Measurements from ENCODE around the gene CD200R1L.
A peak's percentile ranks its signal among the peaks of the same experiment; 100 is the strongest.

Gene CD200R1L

DNA sequence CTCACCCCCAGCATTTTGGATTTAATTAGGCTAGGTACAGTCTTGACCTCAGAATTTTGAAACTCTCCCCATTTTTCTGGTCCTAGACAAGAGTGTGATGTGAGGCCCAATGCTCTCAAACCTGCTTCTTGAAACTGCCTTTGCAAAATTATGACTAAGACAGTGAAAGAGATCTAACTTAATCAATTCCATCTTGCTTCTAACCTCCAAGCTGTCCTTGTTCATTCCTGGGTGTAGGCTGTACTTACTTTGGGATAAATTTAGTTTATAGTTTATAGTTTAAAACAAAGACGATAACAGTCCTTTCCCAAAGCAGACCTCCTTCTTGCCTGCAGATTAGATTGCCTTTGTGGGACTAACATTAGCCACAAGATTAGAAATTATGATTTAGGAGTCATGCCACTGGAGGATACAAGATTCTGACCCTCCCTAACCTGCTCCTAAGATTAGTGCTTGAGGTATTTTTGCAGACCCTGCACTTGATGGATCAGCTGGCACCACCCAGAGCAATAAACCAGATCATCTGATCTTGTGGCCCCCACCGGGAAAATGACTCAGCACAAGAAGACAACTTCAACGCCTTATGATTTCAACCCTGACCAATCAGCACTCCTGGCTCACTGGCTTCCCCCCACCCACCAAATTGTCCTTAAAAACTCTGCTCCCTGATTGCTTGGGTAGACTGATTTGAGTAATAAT lies 59.6 kb downstream of the CD200R1L start:
- no peak for DNase-seq

DNA sequence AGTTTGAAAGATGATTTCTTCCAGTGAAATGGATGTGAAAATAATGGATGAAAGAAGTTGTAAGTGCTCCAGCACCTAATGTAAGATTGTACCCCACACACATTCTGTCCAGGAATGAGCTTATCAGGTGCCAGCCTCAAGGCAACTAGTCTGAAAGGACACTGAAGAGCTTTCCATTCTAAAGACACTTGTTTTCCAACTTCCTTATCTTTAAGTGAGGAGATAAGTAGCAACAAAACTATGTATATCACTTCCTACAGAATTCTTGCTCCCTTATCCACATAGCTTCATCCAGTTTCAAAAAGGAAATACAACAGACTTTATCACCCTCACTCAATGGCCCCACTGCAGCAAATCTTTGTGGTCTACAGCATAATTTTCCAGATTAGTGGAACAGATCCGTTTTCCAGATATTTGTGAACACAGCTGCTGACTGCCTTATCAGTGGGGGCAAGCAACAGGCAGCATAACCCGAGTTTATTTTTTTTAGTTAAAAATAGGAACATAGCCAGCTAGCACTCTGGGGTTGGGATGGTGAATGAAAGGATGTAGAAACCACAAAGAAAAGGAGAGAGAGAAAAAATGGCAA lies 60.6 kb downstream of the CD200R1L start:
- DNase-seq = no peak

DNA sequence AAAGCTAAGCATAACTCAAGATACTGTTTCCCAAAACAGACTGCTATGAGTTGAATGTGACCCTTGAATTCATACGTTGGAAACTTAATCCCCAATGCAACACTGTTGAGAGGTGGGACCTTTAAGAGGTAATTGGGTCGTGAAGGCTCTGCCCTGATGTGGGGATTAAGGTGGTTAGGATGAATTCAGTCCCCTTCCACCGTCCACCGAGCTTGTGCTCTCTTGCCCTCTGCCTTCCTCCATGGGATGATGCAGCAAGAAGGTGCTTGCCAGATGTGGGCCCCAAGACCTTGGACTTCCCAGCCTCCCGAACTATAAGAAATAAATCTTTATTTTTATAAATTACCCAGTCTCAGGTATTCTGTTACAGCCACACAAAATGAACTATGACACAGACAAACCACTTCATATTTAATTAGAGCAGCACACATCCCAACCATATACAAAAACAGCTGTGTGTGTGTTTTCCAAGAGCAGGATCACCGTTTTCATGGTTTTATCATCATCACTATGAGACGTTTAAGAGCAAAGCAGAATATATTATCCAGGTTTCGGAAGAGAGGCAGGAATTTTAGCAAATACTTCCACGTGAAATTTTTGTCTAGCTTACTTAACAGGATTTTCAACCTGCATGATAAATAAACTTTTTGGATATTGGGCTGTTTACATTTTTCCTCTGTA lies 61.2 kb downstream of the CD200R1L start:
- DNase-seq = no peak

DNA sequence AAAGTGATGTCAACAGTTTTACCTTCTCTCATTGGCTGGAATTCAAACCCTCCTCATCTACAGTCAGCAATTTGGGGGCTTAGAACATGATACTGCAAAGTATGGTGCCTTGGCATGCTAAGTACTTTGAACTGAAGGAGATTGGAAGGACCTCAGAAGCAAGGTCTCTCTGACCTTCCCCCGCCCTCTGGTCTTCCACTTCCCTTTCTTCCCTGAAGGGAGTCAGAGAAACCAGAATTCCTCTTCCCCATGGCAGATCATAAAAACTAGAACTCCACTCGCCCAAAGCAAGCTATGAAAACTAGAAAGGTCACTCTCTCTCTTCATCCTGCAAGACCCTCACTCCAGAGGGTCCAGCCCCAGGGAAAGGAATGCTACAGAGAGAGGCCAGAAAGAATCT lies 64.2 kb downstream of the CD200R1L start:
- no peak for DNase-seq

DNA sequence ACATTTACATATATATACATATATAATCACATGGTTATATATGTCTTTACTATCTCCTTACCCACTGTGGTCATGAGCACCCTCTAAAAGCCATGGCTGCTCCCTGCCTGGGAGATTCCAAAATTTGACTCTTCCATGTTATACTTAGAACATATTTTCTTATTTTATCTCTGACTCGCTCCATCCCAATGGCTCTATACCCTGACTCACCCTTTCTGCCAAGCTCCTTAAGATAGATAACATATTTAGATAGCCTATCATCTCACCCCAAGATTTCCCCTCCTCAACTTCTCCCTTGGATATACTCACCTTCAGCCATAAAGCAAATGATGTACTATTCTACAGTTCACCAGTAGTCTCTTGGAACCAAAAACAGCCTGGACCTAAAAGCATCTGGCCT lies 65.1 kb downstream of the CD200R1L start:
- DNase-seq = no peak

DNA sequence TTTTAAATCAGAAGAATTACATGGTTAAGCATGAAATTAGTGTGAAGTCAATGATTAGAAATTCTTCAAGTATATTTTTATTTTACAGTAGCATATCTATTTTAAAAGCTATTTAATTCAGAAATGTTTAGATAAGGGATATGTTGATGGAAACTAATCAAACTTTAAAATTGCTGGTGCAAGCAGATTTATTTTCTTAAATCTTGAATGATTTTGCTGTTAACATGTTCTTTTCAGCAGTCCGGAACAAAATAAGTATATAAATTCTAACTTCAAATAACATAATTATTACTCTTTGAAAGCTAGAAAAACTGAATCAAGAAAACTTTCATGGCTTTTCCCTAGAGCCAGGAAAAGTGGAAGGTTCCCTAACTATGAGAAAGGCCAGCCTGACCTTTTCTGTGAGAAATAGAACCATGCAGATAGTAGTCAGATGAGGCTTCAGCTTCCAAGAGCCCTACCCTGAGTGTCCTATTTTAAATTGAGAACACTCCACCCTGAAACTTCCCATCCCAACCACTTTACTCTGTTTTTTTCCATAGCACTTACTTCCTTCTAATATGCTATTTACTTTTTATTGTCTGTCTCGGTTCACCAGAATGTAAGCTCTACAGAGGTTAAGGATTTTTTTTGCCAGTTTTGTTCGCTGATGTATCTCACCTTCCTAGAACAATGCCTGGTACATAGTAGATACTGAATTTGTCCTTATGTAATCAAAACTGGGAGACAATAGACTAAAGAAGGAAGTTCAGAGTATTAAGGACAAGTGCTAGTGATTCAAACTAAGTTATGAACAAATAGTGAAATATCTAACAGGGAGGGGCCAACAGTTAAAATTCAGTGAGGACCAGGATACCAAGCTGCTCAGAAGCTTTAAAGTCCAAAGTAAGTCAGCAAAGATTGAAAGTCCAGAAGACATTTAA lies 66.8 kb downstream of the CD200R1L start:
- peak; percentile 41 to 45 for DNase-seq

DNA sequence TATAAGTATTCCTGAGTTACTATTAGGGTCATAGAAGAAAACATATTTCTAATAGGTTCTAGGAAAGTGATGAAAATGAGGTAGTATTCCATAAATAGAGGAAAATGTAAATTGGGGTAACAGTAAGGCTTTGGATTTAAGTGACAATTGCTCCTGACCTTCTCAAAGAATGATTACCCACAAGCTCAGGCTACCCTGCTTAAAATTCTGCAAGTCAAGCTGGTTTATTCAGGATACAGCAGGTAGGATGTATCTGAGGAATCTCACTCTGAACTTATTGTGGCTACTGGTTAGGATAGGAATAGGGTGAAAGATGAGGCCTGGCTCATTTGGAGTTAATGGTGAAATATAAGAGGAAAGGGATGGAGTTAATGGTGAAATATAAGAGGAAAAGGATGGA lies 67.7 kb downstream of the CD200R1L start:
- DNase-seq = no peak

DNA sequence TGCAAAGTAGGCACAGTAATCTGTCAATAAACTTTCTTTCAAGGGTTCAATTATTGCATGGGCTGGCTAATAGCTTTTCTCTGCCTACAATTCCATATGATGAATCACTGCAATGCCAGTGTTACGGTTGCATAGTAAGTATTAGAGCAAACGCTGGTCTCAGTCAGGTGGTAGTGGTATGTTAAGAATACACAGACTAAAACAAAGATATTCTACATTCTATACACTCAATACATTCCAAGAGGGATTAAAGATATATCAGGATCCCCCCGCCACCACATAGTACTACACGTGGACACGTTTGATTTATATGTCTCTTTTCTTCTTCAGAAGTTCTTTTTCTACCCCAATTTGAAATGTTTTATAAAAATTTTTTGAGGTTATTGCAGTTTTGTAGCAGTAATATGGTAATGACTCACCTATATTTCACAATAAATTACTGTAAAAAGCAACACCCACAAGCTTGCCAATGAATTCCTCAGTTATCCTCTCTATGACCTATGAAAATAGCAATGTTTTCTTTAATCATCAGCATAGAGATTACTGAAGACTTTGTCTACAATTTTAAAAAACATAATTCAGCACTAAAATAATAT lies 68.2 kb downstream of the CD200R1L start:
- DNase-seq = peak; percentile 51 to 55

DNA sequence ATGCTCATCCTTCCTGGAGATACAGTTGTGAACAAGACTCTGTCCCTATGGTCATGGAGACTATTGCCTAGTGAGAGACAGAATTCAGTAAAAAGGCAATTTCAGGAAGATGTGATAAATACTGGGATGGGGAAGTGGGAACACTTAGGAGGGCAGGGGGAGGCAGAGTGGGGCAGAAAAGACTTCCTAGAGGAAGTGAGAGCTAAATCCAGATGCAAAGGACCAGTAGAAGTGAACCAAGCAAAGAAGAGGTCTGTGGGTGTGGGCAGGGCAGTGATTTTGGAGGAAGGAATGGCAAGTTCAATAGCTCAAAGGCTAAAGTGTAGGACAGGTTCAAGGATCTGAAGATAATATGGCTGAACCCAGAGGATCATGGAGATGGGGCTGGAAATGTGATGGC lies 68.9 kb downstream of the CD200R1L start:
- no peak for DNase-seq

DNA sequence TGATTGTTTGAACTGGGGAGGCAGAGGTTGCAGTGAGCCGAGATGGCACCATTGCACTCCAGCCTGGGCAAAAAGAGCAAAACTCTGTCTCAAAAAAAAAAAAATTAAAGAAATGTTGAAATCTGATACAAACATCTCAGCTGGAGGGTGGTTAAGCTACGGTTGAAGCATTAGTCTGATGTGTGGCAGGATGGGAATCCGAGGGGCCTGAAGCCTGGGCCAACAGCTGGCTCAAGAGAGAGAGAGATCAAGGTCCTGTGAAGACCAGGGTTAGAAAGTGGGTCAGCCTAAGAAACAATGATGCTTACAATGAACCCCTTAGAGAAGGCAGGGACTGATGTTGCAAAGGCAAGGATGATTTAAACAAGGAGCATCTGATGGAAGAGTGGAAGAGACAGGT lies 69.8 kb downstream of the CD200R1L start:
- DNase-seq = no peak

DNA sequence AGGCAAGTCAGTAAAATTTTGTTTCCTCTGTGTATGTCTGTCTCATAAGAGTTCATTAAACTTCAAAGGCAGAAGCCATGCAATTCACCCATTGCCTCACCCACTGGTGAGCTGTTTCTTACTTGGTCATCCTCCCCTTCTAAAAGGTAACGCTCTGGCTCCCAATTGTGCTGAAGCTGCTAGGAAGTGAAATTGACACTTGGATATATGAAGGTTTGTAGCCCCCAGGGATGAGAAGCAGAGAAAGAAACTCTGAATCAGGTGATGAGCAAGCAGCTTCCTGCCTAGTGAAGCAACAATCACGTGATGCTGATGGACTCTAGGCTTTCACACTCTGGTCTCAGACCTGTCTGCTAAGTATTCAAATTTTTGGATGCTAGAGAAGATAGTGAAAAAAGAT lies 70.7 kb downstream of the CD200R1L start:
- peak; percentile 26 to 47 for DNase-seq

DNA sequence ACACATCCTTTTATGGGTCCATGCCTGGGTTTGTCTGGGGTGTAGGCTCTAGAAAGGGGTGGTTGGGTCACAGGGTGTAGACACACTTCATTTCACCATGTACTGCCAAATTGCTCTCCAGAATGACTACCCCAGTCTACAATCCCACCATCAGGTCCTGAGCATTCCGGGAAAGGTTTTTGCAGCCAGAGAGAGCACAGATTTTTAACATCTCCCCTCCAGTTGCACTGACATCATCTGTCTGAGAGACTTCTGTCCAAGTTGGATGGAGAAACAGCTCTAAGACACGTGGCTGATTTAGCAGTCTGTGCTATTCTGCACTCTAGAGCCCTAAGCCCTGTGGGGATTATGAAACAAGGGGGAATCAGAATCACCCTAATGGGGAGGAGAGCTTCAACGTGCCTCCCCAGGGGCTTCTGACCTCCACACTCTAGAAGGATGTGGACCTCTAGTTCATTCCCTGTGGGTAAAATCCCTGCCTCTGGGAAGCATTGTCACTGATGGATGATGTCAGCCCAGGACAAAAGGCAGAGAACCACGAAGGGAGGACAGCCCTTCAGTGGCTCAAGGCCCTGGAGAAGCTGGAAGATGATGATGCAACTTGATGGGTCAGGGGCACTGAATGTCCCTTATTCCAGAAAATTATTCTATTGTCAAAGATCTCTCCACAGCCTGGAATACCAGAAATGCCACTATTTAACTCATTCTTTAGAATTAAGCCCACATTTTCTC lies 71.5 kb downstream of the CD200R1L start:
- no peak for DNase-seq

DNA sequence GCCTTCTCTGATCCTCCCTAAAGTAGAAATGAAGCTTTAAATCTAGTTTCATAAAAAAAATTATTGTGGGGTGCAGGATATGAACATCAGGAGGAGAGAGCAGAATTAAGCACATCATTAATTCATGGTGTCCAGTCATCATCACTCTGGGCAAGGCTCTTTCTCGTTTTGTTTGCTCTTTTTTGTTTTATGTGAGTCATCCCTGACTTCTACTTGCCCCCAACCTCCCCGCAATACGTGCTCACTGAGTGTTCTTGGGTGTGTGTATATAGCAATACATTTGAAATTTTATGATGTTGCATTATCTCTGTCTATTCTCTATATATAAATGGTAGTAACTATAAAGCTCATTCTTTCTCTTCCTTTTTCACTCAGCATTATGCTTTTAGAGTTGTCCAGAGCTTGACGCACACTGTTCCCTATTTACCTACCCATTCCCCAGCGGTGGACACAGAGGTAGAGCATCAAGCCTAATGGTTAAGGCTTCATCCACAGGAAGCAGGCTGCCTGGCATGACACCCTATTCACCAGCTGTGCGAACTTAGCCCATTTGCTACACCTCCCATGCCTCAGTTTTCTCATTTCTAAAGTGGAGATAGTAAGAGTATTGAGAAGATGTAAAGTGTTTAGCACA lies 72.3 kb downstream of the CD200R1L start:
- no peak for DNase-seq

DNA sequence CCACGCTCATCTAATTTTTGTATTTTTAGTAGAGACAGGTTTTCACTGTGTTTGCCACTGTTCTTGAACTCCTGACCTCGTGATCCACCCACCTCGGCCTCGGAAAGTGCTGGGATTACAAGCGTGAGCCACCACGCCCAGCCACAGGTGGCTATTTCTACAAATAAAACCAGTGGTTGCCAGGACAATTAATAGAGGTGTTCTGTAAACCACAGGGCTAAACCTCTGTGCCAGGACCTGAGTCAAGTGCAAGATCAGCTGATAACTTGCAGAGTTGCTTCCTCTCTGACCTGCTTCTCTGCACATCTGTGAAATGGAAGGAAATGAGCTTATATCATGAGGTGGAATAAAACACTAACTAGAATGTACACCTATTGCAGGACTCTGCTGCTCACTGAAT lies 72.8 kb downstream of the CD200R1L start:
- DNase-seq = no peak

DNA sequence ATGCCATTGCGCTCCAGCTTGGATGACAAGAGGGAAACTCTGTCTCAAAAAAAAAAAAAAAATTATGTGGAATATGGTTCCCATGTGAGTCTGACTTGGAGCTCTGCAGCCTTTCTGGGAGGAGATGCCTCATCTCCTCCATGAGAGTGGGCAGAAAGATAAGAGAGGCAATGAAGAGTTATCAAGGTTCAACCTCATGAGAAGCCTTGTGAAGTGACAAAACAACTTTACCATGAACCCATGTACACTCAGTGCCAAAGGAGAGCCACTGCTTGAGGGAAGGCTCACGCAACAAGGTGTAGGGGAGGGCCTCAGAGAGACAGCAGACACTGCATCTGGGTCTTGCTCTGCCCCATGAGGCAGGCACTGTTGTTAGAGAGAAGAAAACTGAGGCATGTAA lies 75.7 kb downstream of the CD200R1L start:
- DNase-seq = no peak

DNA sequence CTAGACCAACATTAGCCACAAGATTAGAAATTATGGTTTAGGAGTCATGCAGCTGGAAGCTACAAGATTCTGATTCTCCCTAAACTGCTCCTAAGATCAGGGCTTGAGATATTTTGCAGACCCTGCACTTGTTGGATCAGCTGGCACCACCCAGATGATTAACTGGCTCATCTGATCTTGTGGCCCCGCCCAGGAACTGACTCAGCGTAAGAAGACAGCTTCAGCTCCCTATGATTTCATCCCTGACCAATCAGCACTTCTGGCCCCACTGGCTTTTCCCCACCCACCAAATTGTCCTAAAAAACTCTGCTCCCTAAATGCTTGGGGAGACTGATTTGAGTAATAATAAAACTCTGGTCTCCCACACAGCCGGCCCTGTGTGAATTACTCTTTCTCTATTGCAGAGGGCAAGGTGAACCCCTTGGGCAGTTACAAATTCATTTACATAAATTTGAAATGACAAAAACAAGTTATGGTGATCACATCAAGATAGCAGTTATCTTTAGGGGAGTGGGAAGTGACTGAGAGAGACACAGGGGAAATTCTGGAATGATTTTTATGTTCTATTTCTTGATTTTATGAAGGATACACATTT lies 76.5 kb downstream of the CD200R1L start:
- DNase-seq = no peak

DNA sequence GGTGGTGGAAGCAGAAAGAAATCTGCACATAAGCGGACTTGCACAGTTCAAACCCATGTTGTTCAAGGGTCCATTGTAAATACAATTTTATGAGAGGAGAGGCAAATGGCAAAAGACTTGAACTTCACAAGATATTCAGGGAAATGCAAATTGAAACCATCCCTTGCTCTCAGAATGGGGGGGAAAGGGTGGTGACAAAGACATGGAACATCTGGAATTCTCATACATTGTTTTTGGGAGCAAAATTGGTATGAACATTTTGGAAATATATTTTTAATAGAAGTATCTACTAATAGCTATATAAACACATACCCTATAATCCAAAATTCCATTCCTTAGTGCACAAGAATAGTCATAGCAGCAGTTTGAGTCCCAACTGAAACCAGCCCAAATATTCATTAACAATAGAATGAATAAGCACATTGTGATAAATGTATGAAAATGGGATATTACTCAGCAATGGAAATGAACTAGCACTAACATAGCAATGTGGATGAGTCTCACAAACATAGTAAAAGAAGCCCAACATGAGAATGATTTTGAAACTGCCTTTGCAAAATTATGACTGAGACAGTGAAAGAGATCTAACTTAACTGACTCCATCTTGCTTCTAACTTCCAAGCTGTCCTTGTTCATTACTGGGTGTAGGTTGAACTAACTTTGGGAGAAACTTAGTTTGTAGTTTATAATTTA lies 77.2 kb downstream of the CD200R1L start:
- no peak for DNase-seq

DNA sequence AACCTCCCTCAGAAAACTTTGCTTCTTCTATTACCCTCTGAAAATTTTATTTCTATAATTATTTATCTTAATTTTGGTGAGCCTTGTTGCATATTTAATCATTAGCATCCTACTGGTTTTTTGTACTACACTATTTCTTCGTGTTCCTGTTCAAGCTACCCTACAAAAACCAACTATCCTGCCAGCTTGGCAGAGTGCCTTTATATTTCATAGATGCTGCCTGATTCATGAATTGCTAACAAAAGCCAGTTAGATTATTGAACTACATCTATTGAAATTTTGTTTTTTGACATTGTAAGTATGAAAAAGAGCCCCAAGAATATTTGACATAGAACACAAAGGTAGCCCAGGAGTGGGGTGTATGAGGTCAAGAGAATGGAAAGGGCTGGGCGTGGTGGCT lies 78.9 kb downstream of the CD200R1L start:
- DNase-seq = no peak

DNA sequence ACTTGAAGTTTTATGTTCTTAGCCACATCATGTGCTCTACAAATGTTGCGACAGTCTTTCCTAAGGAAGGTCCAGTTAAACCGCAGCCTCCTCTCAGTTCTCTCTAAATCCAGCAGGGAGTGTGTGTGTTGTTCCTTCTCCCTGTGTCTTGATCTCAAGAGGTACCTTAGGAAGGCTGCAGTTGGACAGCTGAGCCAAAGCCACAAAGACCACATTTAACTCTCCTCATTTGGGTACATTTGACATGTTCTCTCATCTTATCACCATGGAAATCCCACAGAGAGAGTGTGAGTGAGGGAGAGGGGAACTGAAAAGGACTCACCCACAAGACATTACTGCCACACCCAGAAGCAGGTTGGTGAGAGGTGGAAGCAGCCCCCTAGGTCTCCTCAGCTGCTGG lies 79.5 kb downstream of the CD200R1L start:
- peak; percentile 99 for DNase-seq

Data from AML-193 (cell line).